GM19043 (cell line): Measurements from ENCODE around the gene BAZ1B.
"Not testable (repeated sequence)": the region's sequence is repeated elsewhere in the genome, so short reads cannot be mapped to it uniquely, and the experiment has no call there.

Experiments
- ATAC-seq: cut with Tn5 transposase; IDR thresholded peaks from one replicate; pipeline ENCODE4 v1.9.1; 2021; ENCODE audit warnings: low read depth; ENCODE audit not compliant: unreplicated experiment

BAZ1B gene

DNA sequence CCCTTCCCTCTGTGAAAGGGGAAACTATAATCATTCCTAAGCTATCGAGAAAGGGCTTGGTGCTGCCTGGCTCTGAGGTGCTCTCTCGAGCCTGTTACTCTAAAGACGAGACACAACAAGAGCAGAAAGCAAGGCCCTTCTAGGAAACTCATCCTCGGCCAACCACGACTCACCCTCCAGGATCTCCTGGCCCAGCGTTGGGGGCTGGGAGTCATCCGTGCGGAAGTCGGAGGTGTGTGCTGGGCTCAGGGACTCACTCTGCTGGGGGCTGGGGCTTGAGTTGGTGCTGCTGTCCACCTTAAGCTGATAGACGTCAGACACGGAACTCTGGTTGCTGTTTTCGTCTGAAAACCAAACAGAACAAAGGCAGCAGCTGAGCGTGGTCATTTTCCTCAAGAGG lies 17.6 kb upstream of the BAZ1B start:
- ATAC-seq: no peak

DNA sequence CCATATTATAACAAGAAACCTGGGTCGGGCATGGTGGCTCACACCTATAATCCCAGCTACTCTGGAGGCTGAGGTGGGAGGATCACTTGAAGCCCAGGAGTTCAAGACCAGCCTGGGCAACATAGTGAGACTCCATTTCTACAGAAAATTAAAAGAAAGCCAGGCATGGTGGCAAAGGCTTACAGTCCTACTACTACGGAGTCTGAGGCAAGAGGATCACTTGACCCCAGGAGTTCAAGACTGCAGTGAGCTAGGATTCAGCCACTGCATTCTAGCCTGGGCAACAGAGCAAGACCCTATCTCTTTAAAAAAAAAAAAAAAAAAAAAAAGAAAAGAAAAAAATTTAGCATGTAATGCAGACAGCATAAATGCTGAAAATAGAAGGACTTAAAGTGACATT lies 16.4 kb upstream of the BAZ1B start:
- ATAC-seq: not testable (repeated sequence)

DNA sequence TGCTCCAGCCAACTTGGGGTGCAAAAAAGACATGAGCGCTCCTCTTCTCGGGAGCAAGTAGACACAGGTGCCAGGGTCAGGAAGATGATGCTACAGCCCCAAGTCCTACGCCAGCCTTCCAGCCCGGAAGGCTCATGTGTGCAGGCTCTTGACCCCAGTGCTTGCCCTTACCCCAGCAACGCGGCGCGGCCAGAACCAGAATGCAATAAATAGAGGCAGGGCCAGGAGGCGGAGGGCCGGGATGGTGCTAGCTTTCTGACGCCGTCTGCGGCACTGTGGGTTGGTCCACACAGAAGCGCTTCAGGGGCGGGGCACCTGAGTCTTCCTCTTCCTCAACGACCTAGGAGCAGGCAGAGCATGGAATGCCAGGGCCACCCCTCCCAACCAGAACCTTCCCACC lies 15.0 kb upstream of the BAZ1B start:
- no peak for ATAC-seq

DNA sequence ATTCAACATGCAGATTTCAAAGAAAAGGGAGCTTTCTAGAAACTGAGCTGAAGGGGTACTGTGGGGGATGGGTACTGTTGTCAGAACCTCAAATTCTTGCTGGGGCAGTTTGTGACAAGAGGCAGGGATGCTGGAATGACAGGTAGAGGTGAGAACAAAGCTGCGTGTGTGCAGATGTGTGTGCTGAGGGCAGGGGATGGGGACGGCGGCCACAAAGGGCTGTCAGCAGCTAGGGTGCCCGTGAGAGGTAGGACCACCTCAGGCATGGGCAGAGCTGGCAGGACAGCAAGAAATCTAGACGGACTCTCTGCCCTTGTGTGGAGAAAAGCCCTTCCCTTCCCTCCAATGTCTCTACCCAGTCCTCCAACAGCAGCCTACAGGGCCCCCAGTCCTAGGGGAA lies 14.4 kb upstream of the BAZ1B start:
- no peak for ATAC-seq

DNA sequence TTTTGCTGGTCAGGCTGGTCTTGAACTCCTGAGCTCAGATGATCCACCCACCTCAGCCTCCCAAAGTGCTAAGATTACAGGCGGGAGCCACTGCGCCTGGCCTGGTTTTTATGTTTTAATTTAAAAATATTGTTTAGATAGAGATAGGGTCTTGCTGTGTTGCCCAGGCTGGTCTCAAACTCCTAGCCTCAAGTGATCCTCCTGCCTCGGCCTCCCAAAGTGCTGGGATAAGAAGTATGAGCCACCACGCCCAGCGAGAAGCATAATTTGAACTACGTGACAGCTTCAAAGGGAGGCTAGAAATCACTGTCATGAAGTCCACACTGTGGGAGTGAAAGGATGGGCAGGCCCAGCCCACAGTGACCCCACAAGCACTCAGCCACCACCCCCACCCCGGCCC lies 13.8 kb upstream of the BAZ1B start:
- not testable (repeated sequence) for ATAC-seq

DNA sequence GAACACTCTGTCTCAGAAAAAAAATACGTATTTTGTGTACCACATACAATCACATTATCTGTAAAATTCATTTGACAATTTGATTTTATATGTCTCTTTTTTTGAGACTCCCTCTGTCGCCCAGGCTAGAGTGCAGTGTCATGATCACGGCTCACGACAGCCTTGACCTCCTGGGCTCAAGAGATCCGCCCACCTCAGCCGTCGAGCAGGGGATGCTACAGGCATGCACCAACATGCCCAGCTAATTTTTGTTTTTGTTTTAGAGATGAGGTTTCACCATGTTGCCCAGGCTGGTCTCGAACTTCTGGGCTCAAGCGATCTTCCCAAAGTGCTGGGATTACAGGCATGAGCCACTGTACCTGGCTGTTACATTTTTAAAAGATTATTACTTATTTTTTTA lies 11.6 kb upstream of the BAZ1B start:
- ATAC-seq: no peak

DNA sequence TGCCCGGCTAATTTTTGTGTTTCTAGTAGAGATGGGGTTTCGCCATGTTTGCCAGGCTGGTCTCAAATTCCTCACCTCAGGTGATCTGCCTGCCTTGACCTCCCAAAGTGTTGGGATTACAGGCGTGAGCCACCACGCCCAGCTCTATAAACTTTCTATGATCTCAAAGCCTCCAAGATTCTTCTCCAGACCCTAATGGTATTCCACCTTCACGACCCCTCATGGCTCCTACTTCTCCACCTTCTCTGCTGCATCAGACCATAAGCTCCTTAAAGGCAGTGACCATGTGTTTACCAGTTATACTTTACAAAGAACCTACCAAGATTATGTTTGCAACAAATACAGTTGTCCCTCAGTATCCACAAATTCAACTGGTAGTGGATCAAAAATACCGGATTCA lies 10.1 kb upstream of the BAZ1B start:
- no peak for ATAC-seq

DNA sequence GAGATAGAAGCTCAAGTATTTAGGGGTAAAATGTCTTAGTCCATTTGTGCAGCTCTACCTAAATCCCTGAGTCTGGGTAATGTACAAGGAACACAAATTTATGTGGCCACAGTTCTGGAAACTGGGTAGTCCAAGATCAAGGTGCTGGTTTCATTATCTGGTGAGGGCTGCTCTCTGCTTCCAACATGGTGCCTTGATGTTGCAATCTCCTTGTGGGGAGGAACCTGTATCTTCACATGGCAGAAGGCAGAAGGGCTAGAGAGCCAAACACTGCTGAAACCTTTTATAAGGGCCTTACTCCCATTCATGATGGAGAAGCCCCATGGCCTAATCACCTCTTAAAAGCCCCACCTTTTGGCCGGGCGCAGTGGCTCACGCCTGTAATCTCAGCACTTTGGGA lies 8.7 kb upstream of the BAZ1B start:
- no peak for ATAC-seq

DNA sequence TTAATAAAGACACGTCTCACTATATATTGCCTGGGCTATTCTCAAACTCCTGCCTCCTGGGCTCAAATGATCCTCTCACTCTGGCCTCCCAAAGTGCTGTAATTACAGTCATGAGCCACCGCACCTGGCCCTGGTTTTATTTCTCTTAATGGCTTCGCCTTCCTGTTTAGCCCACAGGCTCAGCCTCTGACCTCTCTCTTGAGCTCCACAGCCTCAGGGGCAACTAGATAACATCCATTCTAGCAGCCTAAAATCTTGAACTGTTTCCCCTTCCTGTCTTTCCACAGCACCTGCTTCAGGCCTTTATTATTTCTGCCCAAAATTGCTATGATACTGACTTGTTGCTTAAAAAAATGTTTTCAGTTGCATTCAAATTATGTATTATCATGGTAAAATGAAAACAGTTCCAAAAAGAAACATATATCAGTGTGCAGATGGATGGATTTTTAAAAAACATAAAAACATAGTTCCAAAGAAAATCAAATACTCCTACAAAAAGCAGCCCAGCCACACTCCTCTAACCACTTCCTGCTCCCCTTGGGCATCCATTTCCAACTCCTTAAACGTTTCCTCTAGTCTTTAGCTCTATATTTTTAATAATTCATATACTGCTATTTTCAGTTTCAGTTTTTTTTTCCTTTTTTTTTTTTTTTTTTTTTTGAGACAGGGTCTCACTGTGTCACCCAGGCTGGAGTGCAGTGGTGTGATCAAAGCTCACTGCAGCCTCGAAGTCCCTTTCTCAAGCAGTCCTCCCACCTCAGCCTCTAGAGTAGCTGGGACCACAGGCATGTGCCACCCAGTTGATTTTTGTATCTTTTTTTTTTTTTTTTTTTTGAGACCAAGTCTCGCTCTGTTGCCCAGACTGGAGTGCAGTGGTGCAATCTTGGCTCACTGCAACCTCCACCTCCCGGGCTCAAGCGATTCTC lies 5.1 kb upstream of the BAZ1B start:
- ATAC-seq: no peak

DNA sequence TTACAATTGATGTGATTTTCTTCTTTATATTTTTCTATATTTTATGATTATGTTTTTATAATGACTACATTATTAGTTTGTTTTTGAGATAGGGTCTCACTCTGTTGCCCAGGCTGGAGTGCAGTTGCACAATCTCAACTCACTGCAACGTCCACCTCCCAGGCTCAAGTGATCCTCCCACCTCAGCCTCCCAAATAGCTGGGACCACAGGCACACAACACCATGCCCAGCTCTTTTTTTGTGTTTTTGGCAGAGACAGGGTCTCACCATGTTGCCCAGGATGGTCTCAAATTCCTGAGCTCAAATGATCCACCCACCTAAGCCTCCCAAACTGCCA lies 4.0 kb upstream of the BAZ1B start:
- not testable (repeated sequence) for ATAC-seq

DNA sequence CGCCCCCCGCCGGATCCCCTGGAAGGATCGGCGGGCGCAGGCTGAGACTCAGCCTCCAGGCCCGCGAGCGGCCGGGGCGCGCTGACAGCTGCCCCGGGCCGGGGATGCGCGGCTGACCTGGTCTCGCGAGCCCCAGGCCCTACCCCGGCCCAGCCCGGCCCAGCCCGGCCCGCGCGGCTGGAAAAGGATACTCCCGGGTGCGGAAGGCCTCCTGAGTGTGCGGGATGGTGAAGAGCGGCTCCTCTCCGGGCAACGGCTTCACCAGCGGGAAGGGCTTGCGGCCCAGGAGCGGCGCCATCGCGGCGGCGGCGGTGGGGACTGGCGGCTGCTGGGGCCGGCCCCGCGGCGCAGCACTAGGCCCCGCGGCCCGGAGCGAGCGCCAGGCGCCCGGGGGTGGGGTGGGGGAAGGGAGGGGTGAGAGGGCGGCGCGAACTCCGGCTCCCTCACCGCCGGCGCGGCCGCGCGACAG lies 423 bp downstream of the BAZ1B start:
- ATAC-seq: peak; percentile 22

DNA sequence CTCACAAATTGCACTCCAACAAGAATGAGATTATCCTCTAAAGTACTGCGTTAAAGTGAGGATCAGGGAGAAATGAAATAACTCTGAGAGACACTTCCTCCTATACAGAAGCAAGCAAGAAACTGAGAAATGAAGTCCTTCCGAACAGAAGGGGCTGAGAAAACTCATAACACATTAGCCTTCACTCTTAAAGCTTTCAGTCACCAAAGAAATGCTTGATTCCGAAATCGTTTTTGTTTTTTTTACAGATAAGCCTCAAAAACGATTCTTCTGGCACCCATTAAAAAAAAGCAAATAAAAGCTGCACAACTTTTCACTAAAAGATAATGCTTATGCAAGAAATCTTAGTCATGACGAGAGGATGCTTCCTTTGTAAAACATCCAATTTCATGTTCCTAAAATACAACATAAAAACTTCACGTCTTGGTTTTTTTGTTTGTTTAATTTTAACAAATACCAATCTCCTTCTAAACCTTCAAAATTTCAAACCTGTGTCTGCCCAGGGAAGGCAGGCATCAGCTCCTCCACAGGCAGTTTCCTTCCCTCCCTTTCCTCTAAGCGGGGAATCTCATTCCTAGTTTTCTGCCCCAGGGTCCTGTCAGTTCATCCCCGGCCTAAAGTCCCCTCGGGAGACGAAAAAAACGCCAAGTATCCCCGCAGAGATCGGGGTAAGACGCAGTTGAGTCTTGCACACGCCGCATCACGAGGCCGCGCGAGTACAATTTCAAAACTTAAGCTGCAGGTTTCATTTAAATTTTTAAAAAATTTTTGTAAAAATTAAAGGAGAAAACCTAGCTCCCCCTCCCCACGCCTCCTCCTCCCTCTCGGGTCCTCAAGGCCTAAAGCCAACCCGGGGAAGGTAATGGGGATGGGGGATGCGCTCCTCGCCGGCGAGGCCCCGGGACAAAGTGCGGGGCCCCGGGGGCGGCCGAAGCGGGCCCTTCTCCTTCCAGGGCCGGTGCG lies 1.1 kb downstream of the BAZ1B start:
- ATAC-seq: no peak

DNA sequence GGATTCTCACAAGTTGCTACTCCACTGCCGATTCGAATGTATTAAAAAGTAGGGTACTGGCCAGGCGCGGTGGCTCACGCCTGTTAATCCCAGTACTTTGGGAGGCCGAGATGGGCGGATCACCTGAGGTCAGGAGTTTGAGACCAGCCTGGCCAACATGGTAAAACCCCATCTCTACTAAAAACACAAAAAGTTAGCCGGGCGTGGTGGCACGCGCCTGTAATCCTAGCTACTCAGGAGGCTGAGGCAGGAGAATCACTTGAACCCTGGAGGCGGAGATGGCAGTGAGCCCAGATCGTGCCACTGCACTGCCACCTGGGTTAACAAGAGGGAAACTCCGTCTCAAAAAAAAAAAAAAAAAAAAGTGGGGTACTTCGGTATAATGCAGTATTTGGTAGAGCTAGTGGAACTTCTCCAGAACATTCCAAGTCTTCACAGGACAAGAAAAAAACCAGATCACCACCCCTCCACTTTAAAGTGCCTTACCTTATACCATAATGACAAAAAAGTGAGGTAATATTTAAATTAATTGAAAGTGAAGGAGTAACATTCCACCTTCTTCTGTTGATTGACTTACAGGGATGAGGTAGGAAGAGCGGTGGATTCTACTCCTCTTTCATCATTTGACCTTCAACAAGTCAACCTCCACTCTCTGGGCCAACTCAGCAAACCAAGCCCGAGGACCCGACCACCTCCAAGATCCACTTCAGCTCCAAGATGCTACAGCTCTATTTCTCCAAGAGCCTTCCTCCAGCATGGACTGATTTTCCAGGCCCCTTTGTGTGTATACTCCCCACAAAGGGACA lies 2.0 kb downstream of the BAZ1B start:
- no peak for ATAC-seq

DNA sequence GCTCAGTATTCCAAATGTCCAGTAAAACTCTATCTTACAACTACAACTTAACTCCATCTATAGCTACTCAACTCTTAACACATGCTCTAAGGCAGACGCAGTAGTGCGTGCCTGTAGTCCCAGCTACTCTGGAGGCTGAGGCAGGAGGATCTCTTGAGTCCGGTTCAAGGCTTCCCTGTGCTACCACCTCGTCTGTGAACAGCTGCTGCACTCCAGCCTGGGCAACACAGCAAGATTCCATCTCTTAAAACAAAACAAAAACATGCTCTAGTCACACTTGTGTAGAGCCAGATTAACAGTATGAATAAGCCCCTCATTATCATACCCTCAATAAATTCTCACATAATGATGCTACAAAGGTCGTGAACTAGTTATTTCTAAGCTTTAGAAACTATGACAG lies 3.6 kb downstream of the BAZ1B start:
- no peak for ATAC-seq

DNA sequence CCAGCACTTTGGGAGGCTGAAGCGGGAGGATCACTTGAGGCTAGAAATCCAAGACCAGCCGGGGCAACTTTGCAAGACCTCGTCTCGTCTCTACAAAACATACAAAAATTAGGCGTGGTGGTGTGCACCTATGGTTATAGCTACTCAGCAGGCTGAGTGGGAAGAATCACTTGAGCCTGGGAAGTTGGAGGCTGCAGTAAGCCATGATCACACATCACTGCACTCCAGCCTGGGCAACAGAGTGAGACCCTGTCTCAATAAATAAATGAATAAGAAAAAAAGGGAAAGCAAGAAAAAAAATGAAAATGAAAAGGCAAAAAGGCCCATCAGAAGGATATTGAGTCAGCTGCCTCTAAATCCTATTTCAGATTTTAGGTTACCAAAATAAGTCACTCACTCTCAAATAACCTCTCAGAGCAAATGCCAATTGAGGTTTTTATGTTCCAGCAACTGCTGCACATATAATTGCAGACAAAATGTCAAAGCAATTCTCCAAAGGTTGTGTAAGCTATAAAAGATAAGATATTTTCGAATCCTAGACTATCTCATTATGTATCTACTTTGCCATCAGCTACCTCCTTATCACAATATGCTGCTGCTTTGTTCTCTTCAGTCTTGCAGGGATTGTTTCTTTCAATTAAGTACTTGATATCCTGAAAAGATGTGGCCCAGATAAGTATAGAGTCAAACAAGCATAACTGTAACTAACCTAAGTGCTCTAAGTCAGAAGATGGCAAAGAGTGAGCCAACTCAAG lies 4.7 kb downstream of the BAZ1B start:
- no peak for ATAC-seq

DNA sequence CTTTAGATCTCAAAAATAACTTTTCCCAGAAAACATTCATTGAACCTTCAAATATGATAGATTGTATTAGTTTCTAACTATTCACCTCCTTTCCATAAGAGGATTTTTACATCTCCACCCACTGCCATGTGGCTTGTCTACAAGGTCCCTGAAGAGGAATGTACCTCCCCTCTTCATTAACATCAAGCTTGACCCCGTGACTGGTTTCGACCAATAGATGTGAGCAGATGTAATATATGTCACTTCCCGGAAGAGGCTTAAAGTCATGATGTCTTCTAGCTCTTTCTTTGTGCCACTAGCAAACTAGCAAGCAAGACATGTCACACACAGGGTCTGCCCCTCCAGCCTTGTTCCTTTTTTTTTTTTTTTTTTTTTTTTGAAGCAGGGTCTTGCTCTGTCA lies 6.9 kb downstream of the BAZ1B start:
- ATAC-seq: no peak

DNA sequence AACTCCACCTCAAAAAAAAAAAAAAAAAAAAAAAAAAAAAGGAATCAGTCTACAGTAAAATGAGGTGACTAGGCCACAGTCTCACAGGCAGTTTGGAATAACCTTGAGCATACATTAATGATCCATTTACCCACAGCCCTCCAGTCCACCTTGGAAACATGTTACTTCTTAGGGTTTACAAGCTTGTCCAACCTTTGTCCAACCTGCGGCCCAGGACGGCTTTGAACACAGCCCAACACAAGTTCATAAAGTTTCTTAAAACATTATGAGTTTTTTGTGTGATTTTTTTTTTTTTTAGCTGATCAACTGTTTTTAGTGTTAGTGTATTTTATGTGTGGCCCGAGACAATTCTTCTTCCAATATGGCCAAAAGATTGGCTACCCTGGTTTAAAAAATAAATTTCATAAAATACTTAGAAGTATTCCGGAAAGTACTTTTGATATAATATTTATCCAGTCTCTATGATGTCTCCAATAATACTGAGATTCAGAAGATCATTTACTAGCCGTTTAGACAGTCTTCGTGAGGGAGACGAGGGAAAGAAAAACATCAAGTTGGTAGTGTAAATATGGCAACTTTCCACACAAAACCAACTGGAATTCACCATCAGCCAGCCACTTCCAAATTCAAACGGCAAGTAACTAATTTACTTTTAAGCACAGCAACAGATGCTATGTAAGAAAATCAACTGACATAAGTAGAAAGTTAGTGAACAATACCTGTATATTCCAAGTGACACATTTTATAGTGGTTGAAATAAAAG lies 9.9 kb downstream of the BAZ1B start:
- no peak for ATAC-seq

DNA sequence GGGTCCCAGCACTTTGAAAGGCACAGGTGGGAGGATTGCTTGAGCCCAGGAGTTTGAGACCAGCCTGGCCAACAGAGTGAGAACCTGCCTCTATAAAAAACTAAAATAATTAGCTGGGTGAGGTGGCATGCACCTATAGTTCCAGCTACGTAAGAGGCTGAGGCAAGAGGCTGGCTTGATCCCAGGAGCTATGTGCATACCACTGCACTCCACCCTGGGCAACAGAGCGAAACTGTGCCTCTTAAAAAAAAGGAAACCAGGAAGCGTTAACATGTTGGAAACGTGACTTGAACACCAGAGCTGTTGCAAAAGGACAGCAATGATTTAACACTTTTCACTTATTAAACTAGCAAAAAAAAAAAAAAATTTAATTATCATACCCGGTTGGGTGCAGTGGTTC lies 12.6 kb downstream of the BAZ1B start:
- ATAC-seq: no peak

DNA sequence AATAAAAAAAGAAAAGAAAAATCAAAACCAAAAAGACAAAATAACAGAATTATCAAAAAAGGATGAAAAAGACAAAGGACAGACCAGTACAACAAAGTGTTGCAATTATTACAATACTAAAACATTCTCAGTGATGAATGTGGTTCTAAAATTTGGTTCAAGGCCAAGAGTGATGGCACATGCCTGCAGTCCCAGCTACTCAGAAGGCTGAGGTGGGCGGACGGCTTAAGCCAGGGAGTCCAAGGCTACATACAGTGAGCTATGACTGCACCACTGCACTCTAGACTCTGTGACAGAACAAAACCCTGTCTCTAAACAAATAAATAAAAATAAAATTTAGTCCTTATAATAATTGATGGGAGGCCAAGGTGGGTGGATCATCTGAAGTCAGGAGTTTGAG lies 14.5 kb downstream of the BAZ1B start:
- ATAC-seq: no peak
